Testis (tissue), 3 donors: ENCODE measurements around the gene MAP3K14. TPM values are rescaled to one million over a fixed set of nuclear protein-coding genes. Genes with fewer than 3 reads are reported as not detected.

ENCODE experiments used
- DNase-seq: peaks from one replicate; pipeline ENCODE4 v3.0.0-alpha.2; 2019
- H3K27ac ChIP-seq, 2 donors: fragments of 200-600 bp; sonication (generic); one replicate each; pipeline ENCODE4 v1.5.1; 2019
- H3K27me3 ChIP-seq: fragments of 200-600 bp; sonication (generic); one replicate; pipeline ENCODE4 v1.5.1; 2019
- H3K36me3 ChIP-seq: fragments of 200-600 bp; sonication (generic); one replicate; pipeline ENCODE4 v1.5.1; 2017; ENCODE audit warnings: low read depth; ENCODE audit errors: missing control alignments
- H3K4me1 ChIP-seq: fragments of 200-600 bp; sonication (generic); one replicate; pipeline ENCODE4 v1.5.1; 2019
- H3K4me3 ChIP-seq, 2 donors: fragments of 200-600 bp; sonication (generic); one replicate each; pipeline ENCODE4 v1.5.1; 2017 to 2019
- H3K9me3 ChIP-seq: fragments of 200-600 bp; sonication (generic); one replicate; pipeline ENCODE4 v1.5.1; 2017
- POLR2A ChIP-seq: fragments of 450-650 bp; IDR thresholded peaks from one replicate; pipeline ENCODE4 v1.6.1; 2017; ENCODE audit warnings: antibody characterized with exemption, mild to moderate bottlenecking, moderate library complexity
- WGBS, 2 donors: methylation state at CpG; one replicate each; pipeline ENCODE4 v1.1.5; 2018; 5-methylcytosine and 5-hydroxymethylcytosine counted together
- intact Hi-C: fragments of 100-400 bp; cut with DNase I; formaldehyde crosslinking; loops from one replicate; pipeline ENCODE4 v1.15.1; 2023; ENCODE audit warnings: low total_unique reads
- polyA plus RNA-seq: library from polyadenylated mRNA; stranded (reverse); fragments of 350-450 nt; fragmentation: Illumina TruSeq; extraction: RNeasy Lipid Tissue Mini Kit (QIAGEN cat#74804); gene quantifications from one replicate; pipeline ENCODE4 v1.2.3, GENCODE V29; 2014; ENCODE audit warnings: low read depth, low replicate concordance; ENCODE audit not compliant: insufficient read depth
- total RNA-seq, 2 donors: library from RNA; depleted of rRNA; stranded (reverse); fragments of >200 nt; gene quantifications; one replicate each; pipeline ENCODE4 v1.2.3, GENCODE V29; 2016
- TF ChIP-seq, protein P1 (sequence below), 3 experiments: fragments of 450-650 bp in 2 of 3; fragments of 200-600 bp in 1 of 3; sonication (generic) in 1 of 3; IDR thresholded peaks; one replicate each; pipeline ENCODE4 v1.5.1; 2016 to 2019; ENCODE audit warnings: antibody characterized with exemption in 3 of 3, mild to moderate bottlenecking in 2 of 3, moderate library complexity in 1 of 3

Gene MAP3K14
- total and polyA plus RNA-seq, 3 donors from 2014 or later: 12.4 to 24.9 (median 14.6) TPM

DNA sequence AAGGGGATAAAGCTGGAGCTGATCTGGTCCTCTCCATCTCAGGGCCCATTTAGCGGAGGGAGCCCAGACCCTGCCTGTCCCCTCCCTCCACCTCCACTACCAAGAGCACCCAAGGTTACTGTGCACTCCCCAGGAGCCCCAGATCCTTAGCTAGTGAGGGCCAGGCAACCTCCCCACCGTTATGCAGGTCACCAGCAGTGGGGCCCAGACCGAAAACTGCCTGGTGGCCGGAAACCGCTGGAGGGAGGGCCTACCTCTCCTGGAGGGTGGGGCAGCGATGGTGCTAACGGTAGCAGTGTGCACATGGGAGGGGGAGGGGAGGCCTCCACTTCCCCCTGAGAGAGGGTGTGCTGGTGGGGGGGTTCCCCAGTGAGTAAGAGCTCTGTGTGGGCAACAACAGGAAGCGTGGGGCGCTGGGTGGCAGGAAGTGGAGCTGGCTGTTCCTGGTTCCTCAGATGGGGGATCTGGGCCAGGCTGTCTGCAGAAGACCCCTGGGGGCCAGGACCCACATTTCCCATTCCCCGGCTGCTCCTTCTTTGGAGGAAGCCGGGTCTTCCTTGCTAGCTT lies 90.8 kb downstream of the MAP3K14 start:
- intact Hi-C loops: no loop called here
- Histone ChIP-seq H3K27ac (peak overlapping the region in 1 of 2 donors; percentile 56), H3K27me3 (no peaks in the 10 kb centered on the region), H3K9me3 (no peaks in the 10 kb centered on the region), H3K4me1 (peaks cover 12% of the 10 kb centered on the region), H3K36me3 (no peaks in the 10 kb centered on the region), H3K4me3 (no peak overlapping the region)
- peak; percentile 62 for DNase-seq
- WGBS, 2 donors: 83 to 89% methylated on average over 4 to 11 of the region's 11 CpGs
- no peak for TF ChIP-seq POLR2A
- TF ChIP-seq, protein P1, sequence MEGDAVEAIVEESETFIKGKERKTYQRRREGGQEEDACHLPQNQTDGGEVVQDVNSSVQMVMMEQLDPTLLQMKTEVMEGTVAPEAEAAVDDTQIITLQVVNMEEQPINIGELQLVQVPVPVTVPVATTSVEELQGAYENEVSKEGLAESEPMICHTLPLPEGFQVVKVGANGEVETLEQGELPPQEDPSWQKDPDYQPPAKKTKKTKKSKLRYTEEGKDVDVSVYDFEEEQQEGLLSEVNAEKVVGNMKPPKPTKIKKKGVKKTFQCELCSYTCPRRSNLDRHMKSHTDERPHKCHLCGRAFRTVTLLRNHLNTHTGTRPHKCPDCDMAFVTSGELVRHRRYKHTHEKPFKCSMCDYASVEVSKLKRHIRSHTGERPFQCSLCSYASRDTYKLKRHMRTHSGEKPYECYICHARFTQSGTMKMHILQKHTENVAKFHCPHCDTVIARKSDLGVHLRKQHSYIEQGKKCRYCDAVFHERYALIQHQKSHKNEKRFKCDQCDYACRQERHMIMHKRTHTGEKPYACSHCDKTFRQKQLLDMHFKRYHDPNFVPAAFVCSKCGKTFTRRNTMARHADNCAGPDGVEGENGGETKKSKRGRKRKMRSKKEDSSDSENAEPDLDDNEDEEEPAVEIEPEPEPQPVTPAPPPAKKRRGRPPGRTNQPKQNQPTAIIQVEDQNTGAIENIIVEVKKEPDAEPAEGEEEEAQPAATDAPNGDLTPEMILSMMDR (IDR thresholded peaks at IDR 0.05): no peak

DNA sequence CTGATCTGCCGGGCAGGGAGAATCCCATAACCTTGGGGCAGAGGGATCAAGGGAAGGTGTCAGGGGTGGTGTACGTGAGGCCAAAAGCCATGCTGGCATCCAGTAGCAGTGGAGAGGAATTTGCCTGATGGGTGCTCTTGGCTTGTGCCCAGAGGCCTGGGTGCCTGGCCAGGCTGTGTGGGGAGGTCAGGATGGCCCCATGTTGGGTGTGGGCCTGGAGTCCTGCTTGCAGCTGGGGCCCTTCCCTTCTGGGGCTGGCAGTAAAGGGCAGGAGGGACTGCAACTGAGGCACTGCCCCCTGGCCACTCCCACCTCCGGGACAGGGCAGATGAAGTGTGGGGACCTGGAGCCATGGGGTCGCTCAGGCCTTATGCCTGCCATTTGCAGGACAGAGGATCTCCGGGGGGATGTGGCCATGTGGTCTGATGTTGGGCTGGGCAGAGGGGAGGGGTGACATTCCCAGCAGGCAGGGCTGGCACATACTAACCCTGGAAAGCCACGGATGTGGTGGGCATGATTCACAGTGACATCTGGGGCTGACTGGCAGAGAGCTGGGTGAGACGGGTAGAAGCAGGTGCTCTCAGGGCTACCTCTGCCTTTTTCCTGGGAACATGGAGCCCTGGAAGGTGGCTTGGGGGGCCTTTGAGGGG lies 91.6 kb downstream of the MAP3K14 start:
- 81 to 93% methylated on average over 6 to 7 of the region's 7 CpGs for WGBS, 2 donors
- TF ChIP-seq, protein P1 (IDR thresholded peaks at IDR 0.05): no peak
- TF ChIP-seq POLR2A: no peak
- DNase-seq: no peak
- Histone ChIP-seq H3K27ac (no peak overlapping the region), H3K27me3 (no peaks in the 10 kb centered on the region), H3K4me1 (peaks cover 9% of the 10 kb centered on the region), H3K36me3 (no peaks in the 10 kb centered on the region), H3K4me3 (no peak overlapping the region), H3K9me3 (no peaks in the 10 kb centered on the region)
- intact Hi-C loops: no loop called here

DNA sequence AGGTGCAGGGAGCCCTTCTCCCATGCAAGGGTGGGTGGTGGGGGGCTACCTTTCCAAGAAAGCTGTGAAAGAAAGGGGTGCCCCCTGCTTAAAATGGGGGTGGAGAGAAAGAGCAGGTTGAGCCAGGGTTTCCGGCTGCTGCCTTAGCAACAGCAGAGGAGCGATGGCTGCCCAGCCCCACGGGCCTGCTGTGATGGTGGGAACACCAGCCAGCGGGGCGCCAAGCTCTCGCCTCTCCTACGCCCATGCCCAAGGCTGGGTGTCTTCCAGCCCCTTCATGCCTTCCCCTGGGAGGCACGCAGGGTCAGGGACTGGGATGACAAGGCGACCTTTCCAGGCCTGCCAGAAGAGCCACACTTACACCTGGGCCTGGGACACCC lies 92.2 kb downstream of the MAP3K14 start:
- WGBS, 2 donors: 93% methylated on average over 9 of the region's 9 CpGs; no CpG with 5 or more reads in 1 of the 2 donors
- intact Hi-C loops: no loop called here
- no peak overlapping the region for H3K4me3 ChIP-seq

DNA sequence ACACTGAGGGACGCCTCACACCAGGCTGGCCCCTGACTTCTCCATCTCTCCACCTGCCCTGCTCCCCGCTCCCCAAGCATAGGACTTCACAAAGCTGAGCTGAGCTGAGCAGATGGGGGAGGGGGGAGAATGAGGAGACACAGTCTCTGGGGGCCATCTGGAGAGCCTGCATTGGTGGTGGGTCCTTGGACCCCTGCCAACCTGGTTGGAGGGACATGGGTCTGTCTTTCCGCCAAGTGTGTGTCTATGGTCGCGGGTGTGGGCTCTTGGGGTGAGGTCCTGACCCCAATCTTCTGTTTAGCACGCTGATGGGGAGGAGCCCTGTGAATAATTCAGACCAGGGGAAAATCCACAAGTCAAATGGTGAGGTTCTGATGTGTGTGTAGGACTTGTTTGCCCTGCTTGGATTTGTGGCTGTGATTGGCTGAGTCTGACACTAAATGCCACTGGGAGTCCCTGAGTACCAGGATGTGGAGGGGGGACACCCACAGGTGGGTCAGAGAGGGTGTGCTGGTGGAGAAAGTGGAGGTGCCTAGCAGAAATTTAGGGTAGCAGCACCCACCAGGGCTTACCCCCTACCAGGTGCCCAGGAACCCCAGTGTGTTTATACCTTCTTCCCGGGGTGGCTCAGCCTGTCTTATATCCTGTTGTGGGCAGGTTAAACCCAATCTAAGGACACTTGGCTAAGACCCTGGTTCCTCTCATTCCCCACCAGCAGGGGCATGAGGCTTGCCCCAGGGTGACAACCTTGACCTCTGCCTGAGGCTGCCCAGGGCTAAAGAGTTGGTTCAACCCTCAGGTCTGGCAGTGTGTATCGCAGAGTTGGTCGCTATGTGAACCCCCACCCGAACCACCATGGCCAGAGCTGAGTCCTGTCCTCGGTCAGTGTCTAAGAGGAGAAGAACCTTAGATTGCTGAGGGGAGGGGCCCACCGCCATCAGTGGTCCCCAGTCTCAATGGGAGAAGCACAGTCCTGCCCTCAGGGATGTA lies 93.0 kb downstream of the MAP3K14 start:
- WGBS, 2 donors: 76 to 87% methylated on average over 10 to 12 of the region's 12 CpGs
- no peak overlapping the region for H3K27ac ChIP-seq

More for the DNA sequence above, 92.2 kb downstream of the MAP3K14 start:
- H3K36me3 ChIP-seq: no peaks in the 10 kb centered on the region
- DNase-seq: no peak
- no peak overlapping the region for H3K27ac ChIP-seq
- H3K9me3 ChIP-seq: no peaks in the 10 kb centered on the region
- H3K27me3 ChIP-seq: no peaks in the 10 kb centered on the region
- no peak for TF ChIP-seq POLR2A
- TF ChIP-seq, protein P1 (IDR thresholded peaks at IDR 0.05): no peak
- H3K4me1 ChIP-seq: peaks cover 9% of the 10 kb centered on the region

More for the DNA sequence above, 93.0 kb downstream of the MAP3K14 start:
- Histone ChIP-seq H3K9me3 (no peaks in the 10 kb centered on the region), H3K4me1 (peaks cover 9% of the 10 kb centered on the region), H3K36me3 (no peaks in the 10 kb centered on the region), H3K27me3 (no peaks in the 10 kb centered on the region), H3K4me3 (no peak overlapping the region)
- no peak for DNase-seq
- TF ChIP-seq, protein P1 (IDR thresholded peaks at IDR 0.05): no peak
- no peak for TF ChIP-seq POLR2A
- intact Hi-C loops: no loop called here
